HL-60 (cell line): ENCODE measurements around the gene DPEP2.

Experiments used
- POLR2AphosphoS5 ChIP-seq: IDR thresholded peaks from 2 replicates; pipeline ENCODE4 v1.6.1; 2012; ENCODE audit warnings: low read depth
- TF ChIP-seq, protein P1 (sequence below): IDR thresholded peaks from one replicate; pipeline ENCODE4 v1.5.1; 2011; ENCODE audit warnings: low read length, control low read depth, inconsistent platforms; ENCODE audit not compliant: insufficient read depth

DNA sequence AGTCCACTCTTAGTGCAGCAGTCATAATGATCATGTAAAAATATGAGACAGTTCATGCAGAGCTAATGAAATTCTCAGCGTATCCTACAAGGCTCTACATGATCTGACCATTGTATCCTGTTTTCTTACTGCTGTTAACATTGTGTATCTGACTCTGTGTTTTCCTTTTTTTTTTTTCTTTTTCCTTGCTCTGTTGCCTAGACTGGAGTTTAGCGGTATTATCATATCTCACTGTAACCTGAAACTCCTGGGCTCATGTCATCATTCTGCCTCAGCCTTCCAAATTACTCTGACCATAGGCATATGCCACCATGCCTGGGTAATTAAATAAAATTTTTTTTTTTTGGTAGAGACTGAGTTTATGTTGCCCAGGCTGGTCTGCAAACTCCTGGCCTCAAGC lies 35.9 kb upstream of the DPEP2 start:
- TF ChIP-seq, protein P1, sequence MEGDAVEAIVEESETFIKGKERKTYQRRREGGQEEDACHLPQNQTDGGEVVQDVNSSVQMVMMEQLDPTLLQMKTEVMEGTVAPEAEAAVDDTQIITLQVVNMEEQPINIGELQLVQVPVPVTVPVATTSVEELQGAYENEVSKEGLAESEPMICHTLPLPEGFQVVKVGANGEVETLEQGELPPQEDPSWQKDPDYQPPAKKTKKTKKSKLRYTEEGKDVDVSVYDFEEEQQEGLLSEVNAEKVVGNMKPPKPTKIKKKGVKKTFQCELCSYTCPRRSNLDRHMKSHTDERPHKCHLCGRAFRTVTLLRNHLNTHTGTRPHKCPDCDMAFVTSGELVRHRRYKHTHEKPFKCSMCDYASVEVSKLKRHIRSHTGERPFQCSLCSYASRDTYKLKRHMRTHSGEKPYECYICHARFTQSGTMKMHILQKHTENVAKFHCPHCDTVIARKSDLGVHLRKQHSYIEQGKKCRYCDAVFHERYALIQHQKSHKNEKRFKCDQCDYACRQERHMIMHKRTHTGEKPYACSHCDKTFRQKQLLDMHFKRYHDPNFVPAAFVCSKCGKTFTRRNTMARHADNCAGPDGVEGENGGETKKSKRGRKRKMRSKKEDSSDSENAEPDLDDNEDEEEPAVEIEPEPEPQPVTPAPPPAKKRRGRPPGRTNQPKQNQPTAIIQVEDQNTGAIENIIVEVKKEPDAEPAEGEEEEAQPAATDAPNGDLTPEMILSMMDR = no peak
- no peak for TF ChIP-seq POLR2AphosphoS5
